Kidney epithelial cell (primary cell): ENCODE measurements around the gene ADM2. TPM values are rescaled to one million over a fixed set of nuclear protein-coding genes. Genes with fewer than 3 reads are reported as not detected.

Experiments used
- DNase-seq: peaks from one replicate; pipeline ENCODE4 v3.0.0-alpha.2; 2010; ENCODE audit warnings: low read depth
- H3K27me3 ChIP-seq: 2 replicates; pipeline ENCODE4 v1.6.0; 2011; ENCODE audit warnings: low read length; ENCODE audit not compliant: control insufficient read depth, insufficient read depth
- H3K36me3 ChIP-seq: 2 replicates; pipeline ENCODE4 v1.5.1; 2011; ENCODE audit warnings: low read length; ENCODE audit not compliant: control insufficient read depth, insufficient read depth
- H3K4me3 ChIP-seq: 2 replicates; pipeline ENCODE4 v1.5.1; 2011; ENCODE audit warnings: low read depth, mild to moderate bottlenecking, control low read depth, low read length
- CTCF ChIP-seq: IDR thresholded peaks from 2 replicates; pipeline ENCODE4 v1.5.1; 2011; ENCODE audit warnings: mild to moderate bottlenecking, moderate library complexity, low read length, control low read depth, inconsistent platforms; ENCODE audit not compliant: insufficient read depth, poor library complexity, severe bottlenecking
- total RNA-seq: library from RNA; depleted of rRNA; stranded (reverse); fragments of >200 nt; gene quantifications from 2 replicates; pipeline ENCODE4 v1.2.3, GENCODE V29; 2015

Gene ADM2
- total RNA-seq, 1 donor from 2014 or later = 27.3 TPM

- no peak for DNase-seq
- Histone ChIP-seq H3K36me3 (no peaks in the 10 kb centered on the region), H3K4me3 (peak overlapping the region; percentile 55), H3K27me3 (peaks cover 4% of the 10 kb centered on the region)
- TF ChIP-seq CTCF = no peak
Measured at GRCh38 chr22:50473855-50474671, 7.3 kb upstream of the ADM2 start.

- H3K27me3 ChIP-seq = peaks cover 4% of the 10 kb centered on the region
- DNase-seq = peak; percentile 50
- H3K4me3 ChIP-seq = peak within 1 kb of the TSS; percentile 55
- no peak for TF ChIP-seq CTCF
- no peaks in the 10 kb centered on the region for H3K36me3 ChIP-seq
Measured at GRCh38 chr22:50474710-50475651, 6.4 kb upstream of the ADM2 start, which contains the start of gene SBF1. TSS of gene SBF1 (minus strand) at chr22:50475035. CDS start at chr22:50474840, 195 bp downstream.

- no peaks in the 10 kb centered on the region for H3K36me3 ChIP-seq
- H3K27me3 ChIP-seq = peaks cover 10% of the 10 kb centered on the region
- H3K4me3 ChIP-seq = no peak overlapping the region
- no peak for TF ChIP-seq CTCF
- no peak for DNase-seq
Measured at GRCh38 chr22:50475652-50476002, 5.7 kb upstream of the ADM2 start.

- DNase-seq = no peak
Measured at GRCh38 chr22:50476868-50477267, 4.5 kb upstream of the ADM2 start.

GRCh38 chr22:50477923-50478322 is 3.4 kb upstream of the ADM2 start:
- Histone ChIP-seq H3K36me3 (no peaks in the 10 kb centered on the region), H3K4me3 (no peak overlapping the region), H3K27me3 (peaks cover 20% of the 10 kb centered on the region)
- no peak for DNase-seq
- TF ChIP-seq CTCF = no peak

More at GRCh38 chr22:50476868-50477267, 4.5 kb upstream of the ADM2 start:
- H3K4me3 ChIP-seq = no peak overlapping the region
- H3K36me3 ChIP-seq = no peaks in the 10 kb centered on the region
- H3K27me3 ChIP-seq = peaks cover 19% of the 10 kb centered on the region
- no peak for TF ChIP-seq CTCF
